ENCODE results near the gene ARHGAP25.

- no peak for TF ChIP-seq CTCF (IDR thresholded peaks at IDR 0.05; ENCODE audit: extremely low read depth in 1 of 2, insufficient read depth in 1 of 2, low read depth in 1 of 2, low read length in 2 of 2)
- TF ChIP-seq POLR2AphosphoS5 (IDR thresholded peaks at IDR 0.05; ENCODE audit: insufficient read depth, low read depth, low read length), result no peak
- no peak for TF ChIP-seq POLR2A (IDR thresholded peaks at IDR 0.05; ENCODE audit: low read depth, low read length)
- TF ChIP-seq EZH2 (IDR thresholded peaks at IDR 0.05; ENCODE audit: borderline replicate concordance, low read depth, low read length, severe bottlenecking), result no peak
- no peak for TF ChIP-seq MAX (IDR thresholded peaks at IDR 0.05; ENCODE audit: insufficient read depth, insufficient read length)
- TF ChIP-seq FOS (IDR thresholded peaks at IDR 0.05; ENCODE audit: borderline replicate concordance, insufficient read depth, low read length), result no peak
Measured at GRCh38 chr2:68717305-68717661, 17.3 kb upstream of the ARHGAP25 start.

Data from endothelial cell of umbilical vein (primary cell).